SU-DHL-6 (cell line): ENCODE measurements around the gene KCTD19.

Experiments used
- CTCF ChIP-seq: fragments of 200-600 bp; sonication (generic); IDR thresholded peaks from one replicate; pipeline ENCODE4 v1.5.1; 2017; ENCODE audit warnings: antibody characterized with exemption, mild to moderate bottlenecking, low read length, moderate library complexity; ENCODE audit not compliant: insufficient read depth, poor library complexity, severe bottlenecking
- EZH2phosphoT487 ChIP-seq: fragments of 200-600 bp; sonication (generic), shearing (Covaris generic); conservative IDR thresholded peaks from 2 replicates; pipeline ENCODE4 v1.6.1; 2018; ENCODE audit warnings: mild to moderate bottlenecking, antibody characterized with exemption, low read length, moderate library complexity, mixed read lengths

GRCh38 chr16:67255553-67256221 lies 70.9 kb downstream of the KCTD19 start:
- TF ChIP-seq CTCF (no peak), EZH2phosphoT487 (no peak)
